ENCODE measurements around the gene PRTN3. TPM values are rescaled to one million over a fixed set of nuclear protein-coding genes. Genes with fewer than 3 reads are reported as not detected.

The PRTN3 gene
- total RNA-seq, 1 experiment from 2014 or later, result not detected

GRCh38 chr19:885536-886224, 44.9 kb downstream of the PRTN3 start:
- Mint-ChIP-seq H3K4me1 (ENCODE audit: low read depth, unreplicated experiment) (no peaks in the 10 kb centered on the region), H3K27me3 (ENCODE audit: unreplicated experiment) (no peaks in the 10 kb centered on the region), H3K36me3 (ENCODE audit: insufficient read depth, unreplicated experiment) (peaks cover 34% of the 10 kb centered on the region), H3K27ac (ENCODE audit: unreplicated experiment) (no peak overlapping the region), H3K4me3 (ENCODE audit: low read depth, unreplicated experiment) (no peak overlapping the region), H3K9me3 (ENCODE audit: low read depth, unreplicated experiment) (no peaks in the 10 kb centered on the region)
- CTCF ChIA-PET, result no interaction called here
- no peak for TF ChIP-seq CTCF (IDR thresholded peaks at IDR 0.05; ENCODE audit: unreplicated experiment)
- no TSS peak for BruUV-seq (replicated peaks)
- DNase-seq, result no peak
- intact Hi-C loops (cut with micrococcal nuclease; ENCODE audit: unreplicated experiment), result no loop called here

DNA sequence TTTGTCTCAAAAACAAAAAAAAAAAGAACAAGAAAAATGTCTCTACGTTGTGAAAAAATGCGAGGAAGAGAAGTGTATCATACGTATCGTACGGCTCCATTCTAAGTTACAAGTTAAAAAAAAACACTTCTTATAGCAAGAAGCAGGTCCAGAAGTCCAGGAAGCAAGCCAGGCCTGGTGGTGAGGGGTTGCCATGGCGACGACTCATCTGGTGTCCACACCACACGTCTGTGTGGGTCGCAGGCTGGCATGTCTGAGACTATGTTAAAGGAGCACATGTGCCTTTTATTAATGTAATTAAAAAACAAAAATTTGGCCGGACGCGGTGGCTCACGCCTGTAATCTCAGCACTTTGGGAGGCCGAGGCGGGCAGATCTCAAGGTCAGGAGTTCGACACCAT, 46.3 kb downstream of the PRTN3 start:
- H3K4me3 Mint-ChIP-seq (ENCODE audit: low read depth, unreplicated experiment), result no peak overlapping the region
- no peak overlapping the region for H3K27ac Mint-ChIP-seq (ENCODE audit: unreplicated experiment)
- H3K36me3 Mint-ChIP-seq (ENCODE audit: insufficient read depth, unreplicated experiment), result peaks cover 42% of the 10 kb centered on the region
- H3K4me1 Mint-ChIP-seq (ENCODE audit: low read depth, unreplicated experiment), result no peaks in the 10 kb centered on the region
- no peaks in the 10 kb centered on the region for H3K27me3 Mint-ChIP-seq (ENCODE audit: unreplicated experiment)
- DNase-seq, result no peak
- intact Hi-C loops (cut with micrococcal nuclease; ENCODE audit: unreplicated experiment), result no loop called here
- CTCF ChIA-PET, result no interaction called here
- TF ChIP-seq CTCF (IDR thresholded peaks at IDR 0.05; ENCODE audit: unreplicated experiment), result no peak
- BruUV-seq (replicated peaks), result no TSS peak
- H3K9me3 Mint-ChIP-seq (ENCODE audit: low read depth, unreplicated experiment), result no peaks in the 10 kb centered on the region

- Mint-ChIP-seq H3K4me3 (ENCODE audit: low read depth, unreplicated experiment) (no peak overlapping the region), H3K36me3 (ENCODE audit: insufficient read depth, unreplicated experiment) (peaks cover 47% of the 10 kb centered on the region), H3K27me3 (ENCODE audit: unreplicated experiment) (no peaks in the 10 kb centered on the region), H3K4me1 (ENCODE audit: low read depth, unreplicated experiment) (no peaks in the 10 kb centered on the region), H3K27ac (ENCODE audit: unreplicated experiment) (no peak overlapping the region), H3K9me3 (ENCODE audit: low read depth, unreplicated experiment) (no peaks in the 10 kb centered on the region)
- intact Hi-C loops (cut with micrococcal nuclease; ENCODE audit: unreplicated experiment), result no loop called here
- TF ChIP-seq CTCF (IDR thresholded peaks at IDR 0.05; ENCODE audit: unreplicated experiment), result no peak
- no TSS peak for BruUV-seq (replicated peaks)
- CTCF ChIA-PET, result no interaction called here
- no peak for DNase-seq
Measured at GRCh38 chr19:887599-887998, 46.8 kb downstream of the PRTN3 start.

GRCh38 chr19:888581-889385, 48.0 kb downstream of the PRTN3 start:
- no peak overlapping the region for H3K27ac Mint-ChIP-seq (ENCODE audit: unreplicated experiment)
- no TSS peak for BruUV-seq (replicated peaks)
- peaks cover 51% of the 10 kb centered on the region for H3K36me3 Mint-ChIP-seq (ENCODE audit: insufficient read depth, unreplicated experiment)
- no peak for DNase-seq
- CTCF ChIA-PET, result no interaction called here
- H3K4me3 Mint-ChIP-seq (ENCODE audit: low read depth, unreplicated experiment), result no peak overlapping the region
- intact Hi-C loops (cut with micrococcal nuclease; ENCODE audit: unreplicated experiment), result no loop called here
- H3K9me3 Mint-ChIP-seq (ENCODE audit: low read depth, unreplicated experiment), result no peaks in the 10 kb centered on the region
- no peak for TF ChIP-seq CTCF (IDR thresholded peaks at IDR 0.05; ENCODE audit: unreplicated experiment)
- no peaks in the 10 kb centered on the region for H3K27me3 Mint-ChIP-seq (ENCODE audit: unreplicated experiment)
- no peaks in the 10 kb centered on the region for H3K4me1 Mint-ChIP-seq (ENCODE audit: low read depth, unreplicated experiment)

Data from Calu3 (cell line).